ENCODE results near the gene HPGD.

GRCh38 chr4:174467107-174467506, 55.2 kb downstream of the HPGD start:
- no peak for TF ChIP-seq MAX (IDR thresholded peaks at IDR 0.05)
- no peak for TF ChIP-seq TCF12 (IDR thresholded peaks at IDR 0.05; ENCODE audit: low read depth)
- TF ChIP-seq EP300 (IDR thresholded peaks at IDR 0.05; ENCODE audit: borderline replicate concordance): no peak
- TF ChIP-seq FOXM1 (IDR thresholded peaks at IDR 0.05; ENCODE audit: borderline replicate concordance, low read depth): no peak
